ENCODE results near the gene XDH.

The XDH gene

GRCh38 chr2:31300309-31300708, 114.2 kb downstream of the XDH start:
- Histone ChIP-seq H3K27ac (ENCODE audit: low read depth, low read length) (no peak overlapping the region), H3K27me3 (ENCODE audit: control insufficient read depth in 5 of 5, insufficient read depth in 4 of 5, low read length in 5 of 5) (no peaks in the 10 kb centered on the region), H3K36me3 (ENCODE audit: control insufficient read depth in 5 of 5, insufficient read depth in 5 of 5, low read length in 5 of 5) (no peaks in the 10 kb centered on the region), H3K4me1 (ENCODE audit: control insufficient read depth in 5 of 5, insufficient read depth in 5 of 5, low read length in 5 of 5) (peaks cover 0 to 18% (median 0%) of the 10 kb centered on the region in 5 donors), H3K9me3 (ENCODE audit: control insufficient read depth in 5 of 5, low read length in 5 of 5) (no peaks in the 10 kb centered on the region), H3K4me3 (ENCODE audit: low read depth in 1 of 5, low read length in 5 of 5) (no peak overlapping the region), H3K9ac (ENCODE audit: low read length in 5 of 5) (no peak overlapping the region)

GRCh38 chr2:31299547-31299946, 115.0 kb downstream of the XDH start:
- no peaks in the 10 kb centered on the region for H3K36me3 ChIP-seq (ENCODE audit: control insufficient read depth in 5 of 5, insufficient read depth in 5 of 5, low read length in 5 of 5)
- no peak overlapping the region for H3K4me3 ChIP-seq (ENCODE audit: low read depth in 1 of 5, low read length in 5 of 5)
- H3K27ac ChIP-seq (ENCODE audit: low read depth, low read length) = no peak overlapping the region
- no peaks in the 10 kb centered on the region for H3K9me3 ChIP-seq (ENCODE audit: control insufficient read depth in 5 of 5, low read length in 5 of 5)
- peaks cover 0 to 18% (median 0%) of the 10 kb centered on the region in 5 donors for H3K4me1 ChIP-seq (ENCODE audit: control insufficient read depth in 5 of 5, insufficient read depth in 5 of 5, low read length in 5 of 5)
- H3K9ac ChIP-seq (ENCODE audit: low read length in 5 of 5) = no peak overlapping the region
- H3K27me3 ChIP-seq (ENCODE audit: control insufficient read depth in 5 of 5, insufficient read depth in 4 of 5, low read length in 5 of 5) = no peaks in the 10 kb centered on the region

GRCh38 chr2:31297751-31298150, 116.8 kb downstream of the XDH start:
- peaks cover 0 to 18% (median 0%) of the 10 kb centered on the region in 5 donors for H3K4me1 ChIP-seq (ENCODE audit: control insufficient read depth in 5 of 5, insufficient read depth in 5 of 5, low read length in 5 of 5)
- no peaks in the 10 kb centered on the region for H3K27me3 ChIP-seq (ENCODE audit: control insufficient read depth in 5 of 5, insufficient read depth in 4 of 5, low read length in 5 of 5)
- no peaks in the 10 kb centered on the region for H3K36me3 ChIP-seq (ENCODE audit: control insufficient read depth in 5 of 5, insufficient read depth in 5 of 5, low read length in 5 of 5)
- H3K9me3 ChIP-seq (ENCODE audit: control insufficient read depth in 5 of 5, low read length in 5 of 5) = no peaks in the 10 kb centered on the region
- H3K4me3 ChIP-seq (ENCODE audit: low read depth in 1 of 5, low read length in 5 of 5) = no peak overlapping the region
- no peak overlapping the region for H3K9ac ChIP-seq (ENCODE audit: low read length in 5 of 5)
- no peak overlapping the region for H3K27ac ChIP-seq (ENCODE audit: low read depth, low read length)

GRCh38 chr2:31296641-31297287, 117.8 kb downstream of the XDH start:
- H3K4me1 ChIP-seq (ENCODE audit: control insufficient read depth in 5 of 5, insufficient read depth in 5 of 5, low read length in 5 of 5) = peaks cover 0 to 18% (median 0%) of the 10 kb centered on the region in 5 donors
- H3K9me3 ChIP-seq (ENCODE audit: control insufficient read depth in 5 of 5, low read length in 5 of 5) = peaks cover 0 to 3% (median 0%) of the 10 kb centered on the region in 5 donors
- H3K27ac ChIP-seq (ENCODE audit: low read depth, low read length) = no peak overlapping the region
- H3K27me3 ChIP-seq (ENCODE audit: control insufficient read depth in 5 of 5, insufficient read depth in 4 of 5, low read length in 5 of 5) = no peaks in the 10 kb centered on the region
- no peaks in the 10 kb centered on the region for H3K36me3 ChIP-seq (ENCODE audit: control insufficient read depth in 5 of 5, insufficient read depth in 5 of 5, low read length in 5 of 5)
- H3K4me3 ChIP-seq (ENCODE audit: low read depth in 1 of 5, low read length in 5 of 5) = no peak overlapping the region
- H3K9ac ChIP-seq (ENCODE audit: low read length in 5 of 5) = no peak overlapping the region

GRCh38 chr2:31294196-31294595, 120.3 kb downstream of the XDH start:
- Histone ChIP-seq H3K4me3 (ENCODE audit: low read depth in 1 of 5, low read length in 5 of 5) (no peak overlapping the region), H3K4me1 (ENCODE audit: control insufficient read depth in 5 of 5, insufficient read depth in 5 of 5, low read length in 5 of 5) (peaks cover 0 to 18% (median 0%) of the 10 kb centered on the region in 5 donors), H3K27ac (ENCODE audit: low read depth, low read length) (no peak overlapping the region)

GRCh38 chr2:31287654-31288053, 126.9 kb downstream of the XDH start:
- no peak overlapping the region for H3K4me3 ChIP-seq (ENCODE audit: low read depth in 1 of 5, low read length in 5 of 5)
- H3K9me3 ChIP-seq (ENCODE audit: control insufficient read depth in 5 of 5, low read length in 5 of 5) = peaks cover 0 to 3% (median 0%) of the 10 kb centered on the region in 5 donors
- H3K36me3 ChIP-seq (ENCODE audit: control insufficient read depth in 5 of 5, insufficient read depth in 5 of 5, low read length in 5 of 5) = no peaks in the 10 kb centered on the region
- no peak overlapping the region for H3K9ac ChIP-seq (ENCODE audit: low read length in 5 of 5)
- H3K27me3 ChIP-seq (ENCODE audit: control insufficient read depth in 5 of 5, insufficient read depth in 4 of 5, low read length in 5 of 5) = no peaks in the 10 kb centered on the region
- H3K4me1 ChIP-seq (ENCODE audit: control insufficient read depth in 5 of 5, insufficient read depth in 5 of 5, low read length in 5 of 5) = no peaks in the 10 kb centered on the region
- H3K27ac ChIP-seq (ENCODE audit: low read depth, low read length) = no peak overlapping the region

More at GRCh38 chr2:31294196-31294595, 120.3 kb downstream of the XDH start:
- Histone ChIP-seq H3K9me3 (ENCODE audit: control insufficient read depth in 5 of 5, low read length in 5 of 5) (peaks cover 0 to 3% (median 0%) of the 10 kb centered on the region in 5 donors), H3K9ac (ENCODE audit: low read length in 5 of 5) (no peak overlapping the region), H3K27me3 (ENCODE audit: control insufficient read depth in 5 of 5, insufficient read depth in 4 of 5, low read length in 5 of 5) (no peaks in the 10 kb centered on the region), H3K36me3 (ENCODE audit: control insufficient read depth in 5 of 5, insufficient read depth in 5 of 5, low read length in 5 of 5) (no peaks in the 10 kb centered on the region)

GRCh38 chr2:31286961-31287550, 127.5 kb downstream of the XDH start:
- Histone ChIP-seq H3K4me3 (ENCODE audit: low read depth in 1 of 5, low read length in 5 of 5) (no peak overlapping the region), H3K36me3 (ENCODE audit: control insufficient read depth in 5 of 5, insufficient read depth in 5 of 5, low read length in 5 of 5) (no peaks in the 10 kb centered on the region), H3K27ac (ENCODE audit: low read depth, low read length) (no peak overlapping the region), H3K9ac (ENCODE audit: low read length in 5 of 5) (no peak overlapping the region), H3K9me3 (ENCODE audit: control insufficient read depth in 5 of 5, low read length in 5 of 5) (peaks cover 0 to under 1% (median 0%) of the 10 kb centered on the region in 5 donors), H3K4me1 (ENCODE audit: control insufficient read depth in 5 of 5, insufficient read depth in 5 of 5, low read length in 5 of 5) (no peaks in the 10 kb centered on the region), H3K27me3 (ENCODE audit: control insufficient read depth in 5 of 5, insufficient read depth in 4 of 5, low read length in 5 of 5) (no peaks in the 10 kb centered on the region)

GRCh38 chr2:31286230-31286629, 128.3 kb downstream of the XDH start:
- H3K4me3 ChIP-seq (ENCODE audit: low read depth in 1 of 5, low read length in 5 of 5) = no peak overlapping the region
- no peak overlapping the region for H3K27ac ChIP-seq (ENCODE audit: low read depth, low read length)
- H3K9ac ChIP-seq (ENCODE audit: low read length in 5 of 5) = no peak overlapping the region
- H3K4me1 ChIP-seq (ENCODE audit: control insufficient read depth in 5 of 5, insufficient read depth in 5 of 5, low read length in 5 of 5) = no peaks in the 10 kb centered on the region
- H3K36me3 ChIP-seq (ENCODE audit: control insufficient read depth in 5 of 5, insufficient read depth in 5 of 5, low read length in 5 of 5) = no peaks in the 10 kb centered on the region
- H3K9me3 ChIP-seq (ENCODE audit: control insufficient read depth in 5 of 5, low read length in 5 of 5) = no peaks in the 10 kb centered on the region
- no peaks in the 10 kb centered on the region for H3K27me3 ChIP-seq (ENCODE audit: control insufficient read depth in 5 of 5, insufficient read depth in 4 of 5, low read length in 5 of 5)

Measured in subcutaneous abdominal adipose tissue (tissue), 5 donors.